Ovary (tissue), 9 donors: Measurements from ENCODE around the gene GPATCH2. TPM values are rescaled to one million over a fixed set of nuclear protein-coding genes. Genes with fewer than 3 reads are reported as not detected.

Experiments
- DNase-seq, 5 donors: peaks; one replicate each; pipeline ENCODE4 v3.0.0-alpha.2; 2019 to 2020
- H3K27ac ChIP-seq, 2 donors: fragments of 200-600 bp; one replicate each; pipeline versions ENCODE4 v1.5.1 to v1.8.0; 2019 to 2022
- H3K27me3 ChIP-seq: fragments of 200-600 bp; one replicate; pipeline ENCODE4 v1.8.0; 2022
- H3K36me3 ChIP-seq: fragments of 200-600 bp; sonication (generic); one replicate; pipeline ENCODE4 v1.5.1; 2019
- H3K4me1 ChIP-seq: one replicate; pipeline ENCODE4 v1.8.1; 2013; ENCODE audit warnings: mild to moderate bottlenecking, moderate library complexity; ENCODE audit not compliant: insufficient read depth
- H3K4me3 ChIP-seq: fragments of 200-600 bp; sonication (generic); one replicate; pipeline ENCODE4 v1.5.1; 2017
- H3K9me3 ChIP-seq, 2 donors: fragments of 200-600 bp in 1 of 2; sonication (generic) in 1 of 2; one replicate each; pipeline versions ENCODE4 v1.5.1 to v1.8.1; 2013 to 2019; ENCODE audit warnings: mild to moderate bottlenecking in 1 of 2, moderate library complexity in 1 of 2
- CTCF ChIP-seq, 3 donors: fragments of 450-650 bp in 2 of 3; fragments of 200-600 bp in 1 of 3; IDR thresholded peaks; one replicate each; pipeline versions ENCODE4 v1.5.1 to v1.8.0; 2016 to 2022; ENCODE audit warnings: antibody characterized with exemption in 3 of 3, mild to moderate bottlenecking in 1 of 3
- EP300 ChIP-seq: sonication (generic); formaldehyde crosslinking; IDR thresholded peaks from one replicate; pipeline ENCODE4 v1.6.1; 2017; ENCODE audit warnings: antibody characterized with exemption
- POLR2A ChIP-seq: fragments of 450-650 bp; IDR thresholded peaks from one replicate; pipeline ENCODE4 v1.6.1; 2017; ENCODE audit warnings: antibody characterized with exemption, mild to moderate bottlenecking, moderate library complexity
- WGBS, 3 donors: extraction: QIAGEN DNeasy Blood & Tissue Kit in 1 of 3; methylation state at CpG; one replicate each; pipeline versions ENCODE4 v1.1.5 to v1.1.7; 2013 to 2017; 5-methylcytosine and 5-hydroxymethylcytosine counted together
- intact Hi-C, 4 donors: fragments of 100-400 bp; cut with DNase I; formaldehyde crosslinking; loops; one replicate each; pipeline versions ENCODE4 v1.11.0 to v1.15.1; 2022 to 2023
- polyA plus RNA-seq, 2 donors: library from polyadenylated mRNA; stranded (reverse); fragments of 200-250 nt in 1 of 2; fragments of 350-450 nt in 1 of 2; fragmentation: Illumina TruSeq in 1 of 2; extraction: RNeasy Lipid Tissue Mini Kit (QIAGEN cat#74804) in 1 of 2; gene quantifications; one replicate each; pipeline ENCODE4 v1.2.3, GENCODE V29; 2013 to 2014
- total RNA-seq, 7 donors: library from RNA; depleted of rRNA in 2 of 7; stranded (reverse); fragments of >200 nt in 2 of 7; fragmentation: NEBNext Ultra II Directional in 3 of 7; extraction: Animal tissue kit (Norgen Biotek cat#: 25700) in 3 of 7; gene quantifications; one replicate each; pipeline versions ENCODE4 v1.1.0 to v1.2.4, GENCODE V29; 2016 to 2023
- donor health status: DM: no; HTN: no; CAD: no; lungs with moderate emphysema.
- donor health status: DM: no; HTN: no; CAD: no.
- donor health status: Bipolar disorder and iron deficiency.
- donor health status: DM: yes; HTN: yes; CAD: no.
- donor health status: DM: no; HTN: no; CAD: no.
- donor health status: DM: yes; HTN: yes; CAD: no.

Gene GPATCH2
- total and polyA plus RNA-seq, 9 donors: 3.7 to 16.5 (median 10.4) TPM

- intact Hi-C loops: no loop called here
- Histone ChIP-seq H3K36me3 (no peaks in the 10 kb centered on the region), H3K27me3 (no peaks in the 10 kb centered on the region), H3K4me3 (no peak overlapping the region), H3K9me3 (no peaks in the 10 kb centered on the region), H3K4me1 (no peaks in the 10 kb centered on the region), H3K27ac (no peak overlapping the region)
- no peak for TF ChIP-seq POLR2A
- no peak for TF ChIP-seq CTCF (IDR thresholded peaks at IDR 0.05)
- TF ChIP-seq EP300: no peak
- no peak for DNase-seq
Observed at GRCh38 chr1:217661407-217661806, 30.5 kb upstream of the GPATCH2 start.

GRCh38 chr1:217660353-217661062 is 29.6 kb upstream of the GPATCH2 start:
- H3K27ac ChIP-seq: no peak overlapping the region
- no peak for DNase-seq
- no peaks in the 10 kb centered on the region for H3K4me1 ChIP-seq
- WGBS, 3 donors: 55 to 59% (median 55%) methylated on average over 5 of the region's 5 CpGs
- intact Hi-C loops: no loop called here
- no peak for TF ChIP-seq EP300
- H3K4me3 ChIP-seq: no peak overlapping the region
- no peaks in the 10 kb centered on the region for H3K9me3 ChIP-seq
- no peaks in the 10 kb centered on the region for H3K36me3 ChIP-seq
- H3K27me3 ChIP-seq: no peaks in the 10 kb centered on the region

- Histone ChIP-seq H3K9me3 (no peaks in the 10 kb centered on the region), H3K36me3 (no peaks in the 10 kb centered on the region), H3K27ac (no peak overlapping the region), H3K4me3 (no peak overlapping the region), H3K4me1 (no peaks in the 10 kb centered on the region), H3K27me3 (no peaks in the 10 kb centered on the region)
- DNase-seq: no peak
- WGBS, 3 donors: 83 to 90% (median 90%) methylated on average over 4 of the region's 4 CpGs
- intact Hi-C loops: no loop called here
- TF ChIP-seq CTCF (IDR thresholded peaks at IDR 0.05) (no peak), POLR2A (no peak), EP300 (no peak)
Observed at GRCh38 chr1:217650674-217651073, 19.8 kb upstream of the GPATCH2 start.

- 90% methylated on average over 13 of the region's 13 CpGs for WGBS, 3 donors
- H3K27ac ChIP-seq: no peak overlapping the region
- no peaks in the 10 kb centered on the region for H3K4me1 ChIP-seq
- TF ChIP-seq CTCF (IDR thresholded peaks at IDR 0.05): no peak
- TF ChIP-seq POLR2A: no peak
- TF ChIP-seq EP300: no peak
- no peaks in the 10 kb centered on the region for H3K27me3 ChIP-seq
- H3K9me3 ChIP-seq: no peaks in the 10 kb centered on the region
- no peak overlapping the region for H3K4me3 ChIP-seq
- intact Hi-C loops: loop anchor here in 1 of 4 donors (10.0 kb wide), 1 partner anchor 333 kb away; no protein-coding TSS in a partner anchor
- no peak for DNase-seq
- no peaks in the 10 kb centered on the region for H3K36me3 ChIP-seq
Observed at GRCh38 chr1:217647791-217648190, 16.9 kb upstream of the GPATCH2 start.

- Histone ChIP-seq H3K36me3 (no peaks in the 10 kb centered on the region), H3K4me1 (no peaks in the 10 kb centered on the region), H3K27me3 (no peaks in the 10 kb centered on the region), H3K9me3 (no peaks in the 10 kb centered on the region), H3K27ac (no peak overlapping the region), H3K4me3 (no peak overlapping the region)
- intact Hi-C loops: loop anchor here in 1 of 4 donors (10.0 kb wide), 1 partner anchor 328 kb away; no protein-coding TSS in a partner anchor
- 65 to 70% (median 66%) methylated on average over 6 of the region's 6 CpGs for WGBS, 3 donors
- TF ChIP-seq CTCF (IDR thresholded peaks at IDR 0.05) (no peak), EP300 (no peak)
- DNase-seq: no peak
Observed at GRCh38 chr1:217642455-217642854, 11.6 kb upstream of the GPATCH2 start.
